C4-2B (cell line): ENCODE data around the gene WDR62.

Experiments
- H3K27ac ChIP-seq: fragments of 450-650 bp; 2 replicates; pipeline ENCODE4 v1.5.1; 2017
- ZFX ChIP-seq: fragments of 450-650 bp; IDR thresholded peaks from 2 replicates; pipeline ENCODE4 v1.6.1; 2017
- TF ChIP-seq, protein P1 (sequence below): fragments of 450-650 bp; conservative IDR thresholded peaks from 2 replicates; pipeline ENCODE4 v1.5.1; 2017; ENCODE audit warnings: mild to moderate bottlenecking

WDR62 gene

DNA sequence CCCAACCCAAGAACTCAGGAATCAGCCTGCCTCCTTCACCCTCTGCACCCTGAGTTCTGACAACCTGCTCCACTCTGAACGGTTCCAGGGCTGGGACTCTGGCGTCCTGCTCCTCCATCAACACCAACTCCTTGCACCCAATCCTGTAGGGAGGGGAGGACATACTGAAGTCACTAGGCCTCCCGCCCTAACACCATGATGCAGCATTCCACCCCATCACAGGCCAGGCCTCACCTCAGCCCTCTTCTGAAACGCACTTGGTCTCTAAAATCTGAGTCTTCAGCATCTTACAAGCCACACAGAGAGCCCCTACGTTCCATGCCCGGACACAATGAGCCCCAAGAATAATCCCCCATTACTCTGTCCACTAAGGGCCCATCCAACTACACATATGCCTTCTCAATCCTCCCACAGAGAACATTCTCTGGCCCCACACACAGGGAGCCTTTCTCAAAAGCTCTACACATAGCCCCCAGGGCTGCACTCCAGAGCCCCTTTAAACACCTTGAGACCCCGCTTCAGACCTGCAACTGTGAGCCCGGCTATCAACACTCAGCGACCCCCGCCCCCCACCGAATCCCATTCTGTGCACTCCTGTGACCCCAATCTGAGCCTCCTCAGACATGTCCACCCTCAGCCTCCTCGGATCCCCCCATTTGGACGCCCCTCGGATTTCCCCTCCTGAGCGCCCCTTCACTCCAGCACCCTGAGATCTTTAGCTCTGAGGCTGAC lies 41.3 kb upstream of the WDR62 start:
- peak overlapping the region; percentile 80 for H3K27ac ChIP-seq
- no peak for TF ChIP-seq ZFX
- TF ChIP-seq, protein P1, sequence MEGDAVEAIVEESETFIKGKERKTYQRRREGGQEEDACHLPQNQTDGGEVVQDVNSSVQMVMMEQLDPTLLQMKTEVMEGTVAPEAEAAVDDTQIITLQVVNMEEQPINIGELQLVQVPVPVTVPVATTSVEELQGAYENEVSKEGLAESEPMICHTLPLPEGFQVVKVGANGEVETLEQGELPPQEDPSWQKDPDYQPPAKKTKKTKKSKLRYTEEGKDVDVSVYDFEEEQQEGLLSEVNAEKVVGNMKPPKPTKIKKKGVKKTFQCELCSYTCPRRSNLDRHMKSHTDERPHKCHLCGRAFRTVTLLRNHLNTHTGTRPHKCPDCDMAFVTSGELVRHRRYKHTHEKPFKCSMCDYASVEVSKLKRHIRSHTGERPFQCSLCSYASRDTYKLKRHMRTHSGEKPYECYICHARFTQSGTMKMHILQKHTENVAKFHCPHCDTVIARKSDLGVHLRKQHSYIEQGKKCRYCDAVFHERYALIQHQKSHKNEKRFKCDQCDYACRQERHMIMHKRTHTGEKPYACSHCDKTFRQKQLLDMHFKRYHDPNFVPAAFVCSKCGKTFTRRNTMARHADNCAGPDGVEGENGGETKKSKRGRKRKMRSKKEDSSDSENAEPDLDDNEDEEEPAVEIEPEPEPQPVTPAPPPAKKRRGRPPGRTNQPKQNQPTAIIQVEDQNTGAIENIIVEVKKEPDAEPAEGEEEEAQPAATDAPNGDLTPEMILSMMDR, result no peak

DNA sequence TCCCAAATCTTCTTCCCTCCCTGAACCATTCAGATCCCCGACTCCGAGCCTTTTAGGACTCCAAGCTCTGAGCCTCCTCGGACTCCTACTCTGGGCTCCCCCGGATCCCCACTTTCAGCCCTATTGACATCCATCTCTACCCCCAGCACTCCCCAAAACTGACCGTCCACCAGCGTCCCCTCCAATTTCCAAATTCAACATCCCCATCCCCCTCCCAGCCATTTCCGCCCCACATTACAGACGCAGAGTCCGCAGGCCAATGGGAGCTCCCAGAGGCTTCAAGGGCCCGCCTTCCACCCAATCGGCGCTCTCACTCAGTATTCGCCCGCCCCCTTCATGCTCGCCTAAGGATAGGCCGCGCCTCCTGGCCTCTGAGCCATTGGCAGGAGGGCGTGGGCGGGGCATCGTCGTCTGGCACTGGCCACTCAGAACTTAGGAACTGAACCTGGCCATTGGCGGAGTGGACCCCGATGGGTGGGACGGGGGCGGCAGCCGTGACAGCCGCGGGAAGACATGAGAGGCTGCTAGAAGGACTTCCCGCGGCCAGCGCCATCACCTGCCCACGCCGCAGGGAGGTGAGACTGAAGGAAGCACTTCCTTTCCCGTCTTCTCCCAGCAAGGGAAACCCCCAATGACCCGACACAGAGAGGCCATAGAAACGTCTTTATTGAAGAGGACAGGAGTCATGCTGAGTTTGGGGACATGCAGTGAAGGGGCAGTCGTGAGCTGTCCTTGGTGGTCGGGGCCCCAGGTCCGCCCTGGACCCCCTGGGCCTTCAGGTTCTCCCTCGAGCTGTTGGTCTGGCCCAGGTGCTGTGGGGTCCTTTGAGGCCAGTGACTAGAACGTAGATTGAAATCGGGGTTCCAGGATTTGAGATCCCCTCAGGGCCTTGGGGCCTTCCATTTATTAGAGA lies 40.4 kb upstream of the WDR62 start, which contains the start of gene ALKBH6:
Gene ALKBH6, minus strand, starts transcription at position 202 of the 913 bp plus-strand sequence. CDS start 816 bp downstream, outside the sequence.
- TF ChIP-seq, protein P1, result no peak
- TF ChIP-seq ZFX, result no peak
- H3K27ac ChIP-seq, result peak within 1 kb of the TSS; percentile 80

DNA sequence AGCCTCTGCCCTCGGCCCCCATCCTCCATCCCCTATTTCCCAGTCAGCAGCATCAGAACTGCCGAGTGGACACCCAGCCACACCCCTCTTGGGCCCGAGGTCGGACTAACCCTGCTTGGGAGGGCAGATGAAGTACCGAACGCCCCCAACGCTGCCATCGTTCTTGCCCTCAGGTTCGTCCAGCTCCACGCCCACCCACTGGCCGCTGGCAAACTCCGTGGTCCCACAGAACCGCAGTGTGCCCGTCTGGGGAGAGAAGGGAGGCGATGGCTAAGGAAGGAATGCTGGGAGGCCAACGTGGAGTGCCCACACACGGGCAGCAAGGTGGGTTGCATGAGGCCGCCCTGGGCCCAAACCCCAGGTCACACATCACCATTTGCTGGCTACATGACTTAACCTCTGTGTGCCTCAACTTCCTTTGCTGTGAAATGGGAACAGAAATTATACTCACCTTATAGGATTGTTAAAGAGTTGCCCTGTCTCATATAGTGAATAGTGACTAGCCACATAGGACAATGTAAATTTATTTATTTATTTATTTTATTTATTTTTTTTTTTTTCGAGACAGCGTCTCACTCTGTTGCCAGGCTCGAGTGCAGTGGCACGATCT lies 35.5 kb upstream of the WDR62 start:
- H3K27ac ChIP-seq, result no peak overlapping the region
- TF ChIP-seq, protein P1, result no peak
- TF ChIP-seq ZFX, result no peak

DNA sequence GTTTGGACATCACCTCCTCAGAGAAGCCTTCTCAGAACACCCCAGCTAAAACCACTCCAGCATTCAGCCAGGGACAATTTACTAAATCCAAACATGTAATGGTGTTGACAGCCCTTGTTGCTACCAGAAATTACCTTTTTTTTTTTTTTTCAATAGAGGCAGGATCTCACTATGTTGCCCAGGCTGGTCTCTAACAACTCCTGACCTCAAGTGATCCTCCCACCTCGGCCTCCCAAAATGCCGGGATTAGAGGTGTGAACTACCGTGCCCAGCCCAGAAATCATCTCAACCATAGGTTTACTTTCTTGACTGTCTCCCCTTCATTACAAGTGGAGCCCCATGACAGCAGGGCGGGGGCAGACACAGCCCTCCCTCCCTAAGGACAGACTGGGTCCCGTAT lies 31.3 kb upstream of the WDR62 start:
- no peak for TF ChIP-seq ZFX
- TF ChIP-seq, protein P1, result no peak
- H3K27ac ChIP-seq, result no peak overlapping the region

DNA sequence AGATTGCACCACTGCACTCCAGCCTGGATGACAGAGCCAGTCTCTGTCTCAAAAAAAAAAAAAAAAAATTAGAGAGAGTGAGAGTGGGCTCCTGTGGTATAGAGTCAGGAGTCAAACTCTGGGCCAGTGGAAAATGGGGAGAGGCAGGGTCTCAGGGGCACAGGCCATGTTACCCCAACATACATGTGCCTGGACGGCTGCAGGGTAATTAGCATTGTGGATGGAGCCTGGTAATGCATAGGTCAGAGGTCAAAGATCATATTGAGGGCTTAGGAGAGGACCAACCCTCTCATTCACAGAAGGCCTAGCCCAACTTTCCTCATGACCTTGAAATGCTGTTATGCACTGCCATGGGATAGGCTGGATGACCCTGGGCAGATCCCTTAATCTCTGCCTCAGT lies 29.2 kb upstream of the WDR62 start:
- TF ChIP-seq, protein P1, result no peak
- no peak for TF ChIP-seq ZFX
- no peak overlapping the region for H3K27ac ChIP-seq

DNA sequence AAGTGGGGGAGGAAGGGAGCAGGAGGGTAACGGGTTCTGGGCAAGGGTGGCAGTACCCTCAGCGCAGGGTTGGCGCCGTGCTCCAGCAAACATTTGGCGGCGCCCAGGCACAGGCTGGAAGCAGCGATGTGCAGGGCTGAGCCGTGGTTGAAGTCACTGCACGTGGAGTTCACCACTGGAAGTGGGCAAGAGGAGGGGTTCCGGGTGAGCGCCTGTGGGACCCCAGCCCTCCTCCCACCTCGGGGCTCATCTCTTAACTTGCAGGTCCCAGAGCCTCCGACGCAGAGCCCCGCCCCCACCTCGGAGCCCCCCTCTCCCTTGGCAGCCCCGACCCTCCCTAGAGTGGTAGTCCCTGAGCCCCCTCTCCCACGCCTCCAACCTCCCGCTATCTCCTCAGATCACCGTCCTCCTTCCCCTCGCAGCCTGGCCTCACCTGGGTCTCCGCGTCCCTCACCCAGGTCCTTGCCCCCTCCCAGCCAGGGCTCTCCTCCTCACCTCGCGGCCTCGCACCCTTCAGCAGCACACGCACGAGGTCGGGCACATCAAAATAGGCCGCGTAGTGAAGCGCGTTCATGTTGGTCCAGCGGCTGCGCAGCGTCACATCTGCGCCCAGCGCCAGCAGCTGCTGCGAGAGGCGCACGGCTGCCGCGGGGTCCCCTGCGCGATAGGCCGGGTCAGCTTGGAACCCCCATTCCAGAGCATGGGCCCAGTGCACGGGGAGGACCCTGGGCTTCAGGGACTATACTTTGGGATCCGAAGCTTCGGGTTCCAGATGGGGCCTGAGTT lies 28.4 kb upstream of the WDR62 start:
- H3K27ac ChIP-seq, result no peak overlapping the region
- no peak for TF ChIP-seq ZFX
- TF ChIP-seq, protein P1, result no peak
